Kidney epithelial cell (primary cell): ENCODE data around the gene BRAT1. TPM values are rescaled to one million over a fixed set of nuclear protein-coding genes. Genes with fewer than 3 reads are reported as not detected.

ENCODE experiments used
- DNase-seq: peaks from one replicate; pipeline ENCODE4 v3.0.0-alpha.2; 2010; ENCODE audit warnings: low read depth
- H3K27me3 ChIP-seq: 2 replicates; pipeline ENCODE4 v1.6.0; 2011; ENCODE audit warnings: low read length; ENCODE audit not compliant: control insufficient read depth, insufficient read depth
- H3K36me3 ChIP-seq: 2 replicates; pipeline ENCODE4 v1.5.1; 2011; ENCODE audit warnings: low read length; ENCODE audit not compliant: control insufficient read depth, insufficient read depth
- H3K4me3 ChIP-seq: 2 replicates; pipeline ENCODE4 v1.5.1; 2011; ENCODE audit warnings: low read depth, mild to moderate bottlenecking, control low read depth, low read length
- total RNA-seq: library from RNA; depleted of rRNA; stranded (reverse); fragments of >200 nt; gene quantifications from 2 replicates; pipeline ENCODE4 v1.2.3, GENCODE V29; 2015
- TF ChIP-seq, protein P1 (sequence below): IDR thresholded peaks from 2 replicates; pipeline ENCODE4 v1.5.1; 2011; ENCODE audit warnings: mild to moderate bottlenecking, moderate library complexity, low read length, control low read depth, inconsistent platforms; ENCODE audit not compliant: insufficient read depth, poor library complexity, severe bottlenecking

BRAT1 gene
- total RNA-seq, 1 donor from 2014 or later, result 40.1 TPM

DNA sequence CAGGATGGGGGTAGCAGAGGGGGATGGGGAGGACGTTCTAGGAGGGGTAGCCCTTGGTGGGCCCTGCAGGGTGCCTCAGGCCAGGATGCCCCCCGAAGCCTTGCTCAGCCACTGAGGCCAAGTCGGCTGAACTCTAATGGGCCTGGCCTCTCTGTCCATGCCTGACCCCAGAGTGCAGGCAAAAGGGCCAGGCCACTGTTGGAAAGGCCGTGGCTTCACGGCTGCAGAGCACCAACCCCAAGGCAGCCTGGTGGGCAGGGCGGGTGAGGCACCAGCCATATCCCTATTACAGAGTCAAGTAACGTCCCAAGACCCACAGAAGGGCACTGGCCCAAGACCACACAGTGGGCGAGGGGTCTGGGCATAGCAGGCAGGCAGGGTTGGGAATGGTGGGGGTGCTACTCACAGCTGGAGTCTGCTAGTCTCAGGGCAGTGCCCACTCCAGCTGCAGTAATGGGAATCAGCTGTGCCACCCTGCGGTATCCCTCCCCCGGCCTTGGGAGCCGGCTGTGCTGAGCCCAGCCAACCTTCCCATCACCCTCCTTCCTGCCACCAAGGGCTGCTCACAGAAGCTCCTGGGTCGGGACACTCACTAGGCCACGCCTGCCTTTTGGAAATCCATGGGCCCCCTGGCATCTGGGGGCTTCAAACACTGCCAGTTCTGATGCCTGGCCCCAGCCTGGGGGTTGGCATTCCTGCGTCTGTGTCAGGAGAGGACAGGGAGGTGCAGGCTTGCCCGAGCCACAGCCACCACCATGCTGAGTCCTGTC is 39.7 kb downstream of the BRAT1 start:
- TF ChIP-seq, protein P1, sequence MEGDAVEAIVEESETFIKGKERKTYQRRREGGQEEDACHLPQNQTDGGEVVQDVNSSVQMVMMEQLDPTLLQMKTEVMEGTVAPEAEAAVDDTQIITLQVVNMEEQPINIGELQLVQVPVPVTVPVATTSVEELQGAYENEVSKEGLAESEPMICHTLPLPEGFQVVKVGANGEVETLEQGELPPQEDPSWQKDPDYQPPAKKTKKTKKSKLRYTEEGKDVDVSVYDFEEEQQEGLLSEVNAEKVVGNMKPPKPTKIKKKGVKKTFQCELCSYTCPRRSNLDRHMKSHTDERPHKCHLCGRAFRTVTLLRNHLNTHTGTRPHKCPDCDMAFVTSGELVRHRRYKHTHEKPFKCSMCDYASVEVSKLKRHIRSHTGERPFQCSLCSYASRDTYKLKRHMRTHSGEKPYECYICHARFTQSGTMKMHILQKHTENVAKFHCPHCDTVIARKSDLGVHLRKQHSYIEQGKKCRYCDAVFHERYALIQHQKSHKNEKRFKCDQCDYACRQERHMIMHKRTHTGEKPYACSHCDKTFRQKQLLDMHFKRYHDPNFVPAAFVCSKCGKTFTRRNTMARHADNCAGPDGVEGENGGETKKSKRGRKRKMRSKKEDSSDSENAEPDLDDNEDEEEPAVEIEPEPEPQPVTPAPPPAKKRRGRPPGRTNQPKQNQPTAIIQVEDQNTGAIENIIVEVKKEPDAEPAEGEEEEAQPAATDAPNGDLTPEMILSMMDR, result no peak
- no peaks in the 10 kb centered on the region for H3K36me3 ChIP-seq
- H3K4me3 ChIP-seq, result no peak overlapping the region
- H3K27me3 ChIP-seq, result no peaks in the 10 kb centered on the region
- no peak for DNase-seq

DNA sequence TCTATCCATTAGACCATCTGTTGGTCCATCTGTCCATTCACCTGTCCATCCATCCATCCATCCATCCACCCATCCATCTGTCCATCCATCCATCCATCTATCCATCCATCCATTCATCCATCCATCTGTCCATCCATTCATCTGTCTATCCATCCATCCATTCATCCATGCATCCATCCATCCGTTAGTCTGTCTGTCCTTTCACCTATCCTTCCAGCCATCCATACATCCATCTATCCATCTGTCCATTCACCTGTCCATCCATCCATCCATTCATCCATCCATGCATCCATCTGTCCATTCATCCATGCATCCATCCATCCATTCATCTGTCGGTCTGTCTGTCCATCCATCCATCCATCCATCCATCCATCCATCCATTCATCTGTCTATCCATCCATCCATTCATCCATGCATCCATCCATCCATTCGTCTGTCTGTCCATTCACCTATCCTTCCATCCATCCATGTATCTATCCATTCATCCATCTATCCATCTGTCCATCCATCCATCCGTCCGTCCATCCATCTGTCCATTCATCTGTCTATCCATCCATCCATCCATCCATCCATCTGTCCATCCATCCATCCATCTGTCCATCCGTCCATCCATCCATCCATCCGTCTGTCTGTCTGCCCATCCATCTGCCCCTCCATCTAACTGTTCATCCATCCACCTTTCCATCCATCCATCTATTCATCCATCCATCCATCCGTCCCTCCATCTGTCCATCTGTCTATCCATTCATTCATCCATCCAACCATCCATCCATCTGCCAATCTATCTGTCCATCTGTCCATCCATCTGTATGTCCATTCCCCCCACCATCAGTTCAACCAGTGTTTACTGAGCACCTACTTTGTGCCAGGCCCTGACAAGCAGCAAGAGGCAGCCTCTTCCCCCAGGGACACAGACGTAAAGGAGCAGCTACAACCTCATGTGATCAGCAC is 40.6 kb downstream of the BRAT1 start:
- H3K4me3 ChIP-seq, result no peak overlapping the region
- DNase-seq, result no peak
- no peaks in the 10 kb centered on the region for H3K36me3 ChIP-seq
- H3K27me3 ChIP-seq, result no peaks in the 10 kb centered on the region
- TF ChIP-seq, protein P1, result no peak

DNA sequence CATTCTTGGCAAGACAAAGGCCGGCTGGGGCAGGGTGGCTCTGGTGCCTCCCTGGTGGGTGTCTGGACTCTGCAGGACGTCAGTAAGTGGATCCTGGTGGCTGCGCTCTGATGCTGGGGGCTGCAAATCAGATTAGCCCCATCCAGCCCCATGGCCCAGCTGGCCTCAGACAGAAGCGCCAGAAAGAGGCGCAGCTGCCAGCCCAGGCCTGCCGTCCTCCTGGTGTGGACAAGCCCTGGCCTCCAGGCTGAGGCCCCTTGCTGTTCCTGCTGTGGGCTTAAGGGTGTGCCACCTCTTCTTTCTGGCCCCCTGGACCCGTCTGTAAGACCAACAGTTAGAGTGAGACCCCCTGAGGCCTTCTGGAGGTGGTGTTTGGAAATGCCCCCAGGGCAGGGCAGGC is 41.6 kb downstream of the BRAT1 start:
- TF ChIP-seq, protein P1, result no peak

DNA sequence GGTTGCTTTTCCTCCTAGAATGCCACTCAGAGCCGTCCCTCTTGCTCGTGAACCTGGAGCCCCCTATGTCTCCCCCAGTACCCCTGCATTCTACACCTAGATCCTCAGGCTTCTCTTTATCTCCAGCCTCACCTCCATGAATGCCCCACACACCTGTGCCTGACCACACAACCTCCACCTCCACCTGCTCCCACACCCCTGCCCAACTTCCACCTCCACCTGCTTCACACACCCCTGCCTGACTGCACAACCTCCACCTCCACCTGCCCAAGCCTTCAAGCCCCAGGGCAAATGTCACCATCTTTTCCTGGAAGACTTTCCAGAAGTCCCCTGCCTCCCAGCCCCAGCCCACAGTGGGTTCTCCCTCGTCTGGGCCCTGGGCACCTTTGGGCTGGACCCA is 42.6 kb downstream of the BRAT1 start:
- no peaks in the 10 kb centered on the region for H3K27me3 ChIP-seq
- no peak for DNase-seq
- TF ChIP-seq, protein P1, result no peak
- H3K4me3 ChIP-seq, result no peak overlapping the region
- no peaks in the 10 kb centered on the region for H3K36me3 ChIP-seq

More for the DNA sequence above, 41.6 kb downstream of the BRAT1 start:
- no peaks in the 10 kb centered on the region for H3K36me3 ChIP-seq
- no peak overlapping the region for H3K4me3 ChIP-seq
- no peak for DNase-seq
- no peaks in the 10 kb centered on the region for H3K27me3 ChIP-seq

DNA sequence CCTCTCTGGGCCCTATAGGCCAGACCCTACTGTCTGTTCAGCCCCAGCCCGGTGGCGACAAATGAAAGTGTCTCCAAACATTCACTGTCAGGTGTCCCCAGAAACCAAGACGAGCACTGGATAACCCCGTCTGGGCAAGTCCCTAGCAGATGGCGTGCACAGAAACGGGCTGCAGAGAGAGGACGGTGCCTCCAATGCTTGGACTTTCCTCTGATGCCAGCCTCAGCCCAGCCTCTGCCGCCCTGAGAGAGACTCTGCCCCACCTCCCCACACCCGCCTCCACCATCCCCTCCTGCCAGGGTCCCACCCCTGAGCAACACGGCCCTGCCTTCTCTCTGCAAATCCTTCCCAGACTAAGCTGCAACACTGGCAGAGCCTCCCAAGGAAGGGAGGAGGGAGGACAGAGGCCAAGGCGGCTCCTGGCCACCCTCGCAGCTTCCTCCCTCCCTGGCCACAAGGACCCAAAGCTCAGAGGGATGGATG is 43.1 kb downstream of the BRAT1 start:
- DNase-seq, result no peak
- H3K27me3 ChIP-seq, result no peaks in the 10 kb centered on the region
- H3K4me3 ChIP-seq, result no peak overlapping the region
- no peaks in the 10 kb centered on the region for H3K36me3 ChIP-seq
- TF ChIP-seq, protein P1, result no peak
